GM06990 (cell line): ENCODE data around the gene MIPEP.

Experiments
- DNase-seq: peaks from one replicate; pipeline ENCODE4 v3.0.0-alpha.2; 2011; ENCODE audit not compliant: insufficient read length; ENCODE audit errors: extremely low read depth
- H3K27me3 ChIP-seq: replicated peaks from 2 replicates; pipeline ENCODE4 v1.6.0; 2011; ENCODE audit warnings: low read length; ENCODE audit not compliant: control insufficient read depth, insufficient read depth
- H3K36me3 ChIP-seq: 2 replicates; pipeline ENCODE4 v1.5.1; 2011; ENCODE audit warnings: low read length; ENCODE audit not compliant: control insufficient read depth, insufficient read depth
- H3K4me3 ChIP-seq: replicated peaks from 2 replicates; pipeline ENCODE4 v1.5.1; 2011; ENCODE audit warnings: low read depth, mild to moderate bottlenecking, control low read depth, low read length
- CTCF ChIP-seq: IDR thresholded peaks from 2 replicates; pipeline ENCODE4 v1.5.1; 2011; ENCODE audit warnings: low read length, control low read depth, mild to moderate bottlenecking, inconsistent platforms; ENCODE audit not compliant: insufficient read depth, poor library complexity, severe bottlenecking

The MIPEP gene

GRCh38 chr13:23808803-23809202, 80.4 kb downstream of the MIPEP start:
- Histone ChIP-seq H3K4me3 (no peak overlapping the region), H3K27me3 (no peaks in the 10 kb centered on the region), H3K36me3 (no peaks in the 10 kb centered on the region)
- no peak for DNase-seq
- TF ChIP-seq CTCF = no peak

- H3K4me3 ChIP-seq = no peak overlapping the region
- no peak for TF ChIP-seq CTCF
- H3K36me3 ChIP-seq = no peaks in the 10 kb centered on the region
- peak; percentile 27 for DNase-seq
- H3K27me3 ChIP-seq = no peaks in the 10 kb centered on the region
These were observed 82.2 kb downstream of the MIPEP start for GRCh38 chr13:23806874-23807526.

GRCh38 chr13:23805821-23806220, 83.4 kb downstream of the MIPEP start:
- Histone ChIP-seq H3K4me3 (no peak overlapping the region), H3K27me3 (no peaks in the 10 kb centered on the region), H3K36me3 (no peaks in the 10 kb centered on the region; the same call in 1 of the 2 replicates)
- no peak for DNase-seq
- no peak for TF ChIP-seq CTCF

GRCh38 chr13:23805122-23805521, 84.1 kb downstream of the MIPEP start:
- H3K27me3 ChIP-seq = no peaks in the 10 kb centered on the region
- H3K4me3 ChIP-seq = no peak overlapping the region
- no peak for DNase-seq
- no peak for TF ChIP-seq CTCF
- no peaks in the 10 kb centered on the region; the same call in 1 of the 2 replicates for H3K36me3 ChIP-seq

- TF ChIP-seq CTCF = no peak
- no peak for DNase-seq
These were observed 85.0 kb downstream of the MIPEP start for GRCh38 chr13:23804166-23804565.

GRCh38 chr13:23801141-23801540, 88.1 kb downstream of the MIPEP start:
- Histone ChIP-seq H3K36me3 (no peaks in the 10 kb centered on the region; the same call in 1 of the 2 replicates), H3K27me3 (no peaks in the 10 kb centered on the region), H3K4me3 (no peak overlapping the region)
- no peak for TF ChIP-seq CTCF
- no peak for DNase-seq

More at GRCh38 chr13:23804166-23804565, 85.0 kb downstream of the MIPEP start:
- H3K36me3 ChIP-seq = no peaks in the 10 kb centered on the region; the same call in 1 of the 2 replicates
- no peaks in the 10 kb centered on the region for H3K27me3 ChIP-seq
- H3K4me3 ChIP-seq = no peak overlapping the region
